SK-N-SH (cell line): ENCODE measurements around the gene SLC6A16. TPM values are rescaled to one million over a fixed set of nuclear protein-coding genes. Genes with fewer than 3 reads are reported as not detected.
"Not testable (repeated sequence)": the region's sequence is repeated elsewhere in the genome, so short reads cannot be mapped to it uniquely, and the experiment has no call there.

Experiments
- CTCF ChIA-PET: fragments of 300-600, 350-600 bp; formaldehyde crosslinking; extraction: SDS; loops from one replicate; lab custom pipeline; 2021; lab: Yijun Ruan, JAX
- POLR2A ChIA-PET: fragments of 350-600 bp; sonication (Branson Sonifier 250); formaldehyde crosslinking; extraction: SDS; loops from one replicate; lab custom pipeline; 2020; ENCODE audit warnings: antibody characterized with exemption, inconsistent platforms; lab: Yijun Ruan, JAX
- DNase-seq: peaks from one replicate; pipeline ENCODE4 v3.0.0; 2012
- H2AFZ ChIP-seq: fragments of 200-600 bp; sonication (generic); 2 replicates; pipeline ENCODE4 v1.8.1; 2016; ENCODE audit warnings: antibody characterized with exemption, mild to moderate bottlenecking, low read depth
- H3F3A ChIP-seq: fragments of 200-600 bp; sonication (generic); replicated peaks from 2 replicates; pipeline ENCODE3; 2016; ENCODE audit warnings: antibody characterized with exemption, mild to moderate bottlenecking; ENCODE audit not compliant: insufficient read depth
- H3K27ac ChIP-seq, 2 experiments: fragments of 200-500 bp in 1 of 2; fragments of 200-600 bp in 1 of 2; sonication (Bioruptor generic) in 1 of 2; sonication (generic), shearing (Covaris generic) in 1 of 2; 2 replicates each; pipeline versions ENCODE4 v1.5.1 to v1.6.1; 2014 to 2016; ENCODE audit warnings: low read depth in 2 of 2, inconsistent platforms in 1 of 2, low read length in 1 of 2, mild to moderate bottlenecking in 1 of 2, mixed read lengths in 1 of 2
- H3K27me3 ChIP-seq: fragments of 200-600 bp; sonication (generic), shearing (Covaris generic); 2 replicates; pipeline ENCODE4 v1.6.1; 2016; ENCODE audit warnings: mixed run types; ENCODE audit not compliant: insufficient read depth
- H3K36me3 ChIP-seq, 2 experiments: fragments of 200-500 bp in 1 of 2; fragments of 200-600 bp in 1 of 2; sonication (Bioruptor generic) in 1 of 2; sonication (generic) in 1 of 2; replicated peaks in 1 of 2; 2 replicates each; pipeline versions ENCODE3 to v1.5.1; 2014 to 2016; ENCODE audit warnings: low read length in 1 of 2, mild to moderate bottlenecking in 1 of 2; ENCODE audit not compliant: insufficient read depth in 2 of 2, control insufficient read depth in 1 of 2
- H3K4me1 ChIP-seq, 2 experiments: fragments of 200-500 bp in 1 of 2; fragments of 200-600 bp in 1 of 2; sonication (Bioruptor generic) in 1 of 2; sonication (generic), shearing (Covaris generic) in 1 of 2; 2 replicates each; pipeline versions ENCODE4 v1.5.1 to v1.6.1; 2014 to 2016; ENCODE audit warnings: low read depth in 1 of 2, low read length in 1 of 2, mixed run types in 1 of 2; ENCODE audit not compliant: insufficient read depth in 2 of 2, control insufficient read depth in 1 of 2
- H3K4me2 ChIP-seq: fragments of 200-600 bp; sonication (generic), shearing (Covaris generic); 2 replicates; pipeline ENCODE4 v1.6.1; 2017; ENCODE audit warnings: mixed run types
- H3K4me3 ChIP-seq, 2 experiments: fragments of 200-500 bp in 1 of 2; fragments of 200-600 bp in 1 of 2; sonication (Bioruptor generic) in 1 of 2; sonication (generic), shearing (Covaris generic) in 1 of 2; 2 replicates each; pipeline versions ENCODE4 v1.5.1 to v1.8.1; 2014 to 2016; ENCODE audit warnings: low read depth in 2 of 2, inconsistent platforms in 1 of 2, low read length in 1 of 2, mild to moderate bottlenecking in 1 of 2, mixed read lengths in 1 of 2, moderate library complexity in 1 of 2
- H3K79me2 ChIP-seq: fragments of 200-600 bp; sonication (generic); 2 replicates; pipeline ENCODE4 v1.8.1; 2017; ENCODE audit warnings: mild to moderate bottlenecking; ENCODE audit not compliant: insufficient read depth
- H3K9ac ChIP-seq: fragments of 200-600 bp; sonication (generic); 2 replicates; pipeline ENCODE4 v1.6.1; 2017; ENCODE audit warnings: mixed run types
- H3K9me2 ChIP-seq: fragments of 200-600 bp; sonication (generic); 2 replicates; pipeline ENCODE4 v1.6.1; 2017; ENCODE audit warnings: mixed run types
- H3K9me3 ChIP-seq: fragments of 200-600 bp; sonication (generic); 2 replicates; pipeline ENCODE4 v1.6.1; 2017; ENCODE audit warnings: mixed run types, mild to moderate bottlenecking, moderate library complexity
- H4K20me1 ChIP-seq: fragments of 200-600 bp; sonication (generic); 2 replicates; pipeline ENCODE4 v1.6.1; 2017; ENCODE audit warnings: mild to moderate bottlenecking, mixed run types; ENCODE audit not compliant: insufficient read depth
- CTCF ChIP-seq: fragments of 200-600 bp; sonication (generic); IDR thresholded peaks from 2 replicates; pipeline ENCODE4 v1.6.1; 2017; ENCODE audit warnings: antibody characterized with exemption, mild to moderate bottlenecking, moderate library complexity
- EZH2phosphoT487 ChIP-seq: fragments of 200-600 bp; sonication (generic); IDR thresholded peaks from 2 replicates; pipeline ENCODE4 v1.6.1; 2017; ENCODE audit warnings: low read depth, mixed run types, mild to moderate bottlenecking, antibody characterized with exemption, moderate library complexity, borderline replicate concordance
- IRF3 ChIP-seq: fragments of 150-350 bp; IDR thresholded peaks from 2 replicates; pipeline ENCODE4 v1.6.1; 2016; ENCODE audit warnings: mild to moderate bottlenecking, low read depth, low read length
- JUND ChIP-seq: IDR thresholded peaks from 2 replicates; pipeline ENCODE4 v1.4.0; 2012
- MXI1 ChIP-seq: IDR thresholded peaks from 2 replicates; pipeline ENCODE4 v1.6.1; 2012; ENCODE audit warnings: mild to moderate bottlenecking, low read depth, low read length, improper control_type of control experiment
- SIN3A ChIP-seq: IDR thresholded peaks from 2 replicates; pipeline ENCODE4 v1.6.1; 2012; ENCODE audit warnings: low read depth, mild to moderate bottlenecking, low read length, moderate library complexity, borderline replicate concordance
- TCF12 ChIP-seq: IDR thresholded peaks from 2 replicates; pipeline ENCODE4 v1.4.0; 2012
- USF1 ChIP-seq: IDR thresholded peaks from 2 replicates; pipeline ENCODE4 v1.4.0; 2012; ENCODE audit warnings: low read depth, borderline replicate concordance
- ZBTB33 ChIP-seq: IDR thresholded peaks from 2 replicates; pipeline ENCODE4 v1.4.0; 2012; ENCODE audit warnings: low read depth, borderline replicate concordance
- WGBS: methylation state at CpG from one replicate; pipeline ENCODE4 v1.1.6; 2017; ENCODE audit warnings: low lambda C conversion rate; 5-methylcytosine and 5-hydroxymethylcytosine counted together
- polyA plus RNA-seq, 3 experiments: library from polyadenylated mRNA; depleted of rRNA; stranded (reverse); fragments of >200 nt; gene quantifications; 2 replicates each; pipeline ENCODE4 v1.2.3, GENCODE V29; 2012

The SLC6A16 gene
- 0.33 and 0.80 TPM in 2 replicates for polyA plus RNA-seq (2012; rRNA removed)
- polyA plus RNA-seq (2012; cell fraction: cytosol; rRNA removed) = 0.20 and 0.41 TPM in 2 replicates
- polyA plus RNA-seq (2012; cell fraction: nucleus; rRNA removed) = 2.7 and 6.3 TPM in 2 replicates

- Histone ChIP-seq H3K4me3 (no peak within 1 kb of the TSS), H3K27ac (no peak within 1 kb of the TSS), H3F3A (no peaks in the 10 kb centered on the region), H3K9me2 (no peaks in the 10 kb centered on the region), H3K9ac (no peak within 1 kb of the TSS), H3K79me2 (no peaks in the 10 kb centered on the region; the same call in 1 of the 2 replicates), H3K9me3 (peaks cover 10% of the 10 kb centered on the region; the same call in 1 of the 2 replicates), H2AFZ (no peak within 1 kb of the TSS), H3K4me1 (no peaks in the 10 kb centered on the region), H3K27me3 (no peaks in the 10 kb centered on the region), H3K4me2 (no peak within 1 kb of the TSS), H4K20me1 (no peaks in the 10 kb centered on the region), H3K36me3 (peaks cover 0 to 36% of the 10 kb centered on the region in 2 experiments)
- WGBS = 75% methylated on average over 35 of the region's 38 CpGs
- ChIA-PET CTCF (interaction anchor here (1.2 kb wide), 1 partner anchor 23 kb away, joined by 4 read pairs; no protein-coding TSS in a partner anchor), POLR2A (no interaction called here)
- no peak for TF ChIP-seq IRF3
- no peak for TF ChIP-seq JUND
- no peak for TF ChIP-seq ZBTB33
- TF ChIP-seq EZH2phosphoT487 = no peak
- TF ChIP-seq USF1 = no peak
- no peak for TF ChIP-seq SIN3A
- TF ChIP-seq CTCF = no peak
- TF ChIP-seq TCF12 = no peak
- no peak for TF ChIP-seq MXI1
- DNase-seq = no peak
Observed at GRCh38 chr19:49324801-49325576, at the start of gene SLC6A16. Gene SLC6A16 (minus strand): TSS chr19:49325191. CDS start chr19:49311347, 13,844 bp downstream.

GRCh38 chr19:49373174-49373573, 48.2 kb upstream of the SLC6A16 start:
- 21% methylated on average over 3 of the region's 3 CpGs for WGBS
- H3K9me2 ChIP-seq, H3K9ac ChIP-seq, H3K36me3 ChIP-seq, H2AFZ ChIP-seq, H3F3A ChIP-seq, H3K4me1 ChIP-seq, POLR2A ChIA-PET, H3K4me3 ChIP-seq, H3K27ac ChIP-seq, H3K9me3 ChIP-seq, H3K79me2 ChIP-seq, DNase-seq, H4K20me1 ChIP-seq, H3K4me2 ChIP-seq: not testable (repeated sequence)
- H3K27me3 ChIP-seq = peaks cover 21% of the 10 kb centered on the region; the same call in 1 of the 2 replicates
- CTCF ChIA-PET = interaction anchor here (1.4 to 1.5 kb wide), 2 partner anchors 19 to 276 kb away, joined by 3 to 4 read pairs; no protein-coding TSS in a partner anchor
